Epithelial cell of esophagus (primary cell): ENCODE results near the gene ATP2B3.

Source experiments
- DNase-seq: peaks from one replicate; pipeline ENCODE4 v3.0.0; 2010; ENCODE audit warnings: low read depth
- H3K4me3 ChIP-seq: 2 replicates; pipeline ENCODE4 v1.5.1; 2011; ENCODE audit warnings: mild to moderate bottlenecking, low read length, control low read depth
- CTCF ChIP-seq: IDR thresholded peaks from 2 replicates; pipeline ENCODE4 v1.5.1; 2011; ENCODE audit warnings: low read depth, mild to moderate bottlenecking, low read length, control low read depth, inconsistent platforms; ENCODE audit not compliant: insufficient read depth; ENCODE audit errors: missing control alignments

The ATP2B3 gene

GRCh38 chrX:153499876-153500275 is 17.6 kb upstream of the ATP2B3 start:
- DNase-seq: no peak
- TF ChIP-seq CTCF: no peak
- no peak overlapping the region for H3K4me3 ChIP-seq

GRCh38 chrX:153500676-153501280 is 16.7 kb upstream of the ATP2B3 start:
- TF ChIP-seq CTCF: no peak
- no peak overlapping the region for H3K4me3 ChIP-seq
- DNase-seq: no peak

- no peak overlapping the region for H3K4me3 ChIP-seq
- no peak for TF ChIP-seq CTCF
- no peak for DNase-seq
Observed at GRCh38 chrX:153501530-153501929, 15.9 kb upstream of the ATP2B3 start.

- TF ChIP-seq CTCF: no peak
- no peak overlapping the region for H3K4me3 ChIP-seq
- DNase-seq: no peak
Observed at GRCh38 chrX:153502131-153502530, 15.3 kb upstream of the ATP2B3 start.

GRCh38 chrX:153502796-153503195 is 14.6 kb upstream of the ATP2B3 start:
- no peak overlapping the region for H3K4me3 ChIP-seq
- no peak for TF ChIP-seq CTCF
- DNase-seq: no peak

GRCh38 chrX:153504445-153505016 is 12.9 kb upstream of the ATP2B3 start:
- no peak for DNase-seq
- no peak overlapping the region for H3K4me3 ChIP-seq
- no peak for TF ChIP-seq CTCF

- no peak overlapping the region for H3K4me3 ChIP-seq
- TF ChIP-seq CTCF: no peak
- no peak for DNase-seq
Observed at GRCh38 chrX:153505361-153505760, 12.1 kb upstream of the ATP2B3 start.
